ENCODE data around the gene BUB1B. TPM values are rescaled to one million over a fixed set of nuclear protein-coding genes. Genes with fewer than 3 reads are reported as not detected.

Gene BUB1B
- total RNA-seq, 1 experiment from 2014 or later = 83.2 TPM

GRCh38 chr15:40190591-40190990 is 29.7 kb downstream of the BUB1B start:
- Histone ChIP-seq H3K79me2 (ENCODE audit: insufficient read depth, low read length) (no peaks in the 10 kb centered on the region), H3K4me1 (ENCODE audit: insufficient read depth, low read length) (no peaks in the 10 kb centered on the region)
- TF ChIP-seq CTCF (conservative IDR thresholded peaks at IDR 0.05) = no peak

More at GRCh38 chr15:40190591-40190990, 29.7 kb downstream of the BUB1B start:
- H2BK12ac ChIP-seq (ENCODE audit: insufficient read length, low read depth, low read length) = no peak overlapping the region
- H3K23me2 ChIP-seq (ENCODE audit: insufficient read length, low read depth, low read length, poor library complexity, severe bottlenecking) = no peaks in the 10 kb centered on the region
- no peaks in the 10 kb centered on the region for H4K20me1 ChIP-seq (ENCODE audit: control insufficient read depth, insufficient read depth, insufficient read length)
- H3K4me1 Mint-ChIP-seq = no peaks in the 10 kb centered on the region
- H2BK5ac ChIP-seq (ENCODE audit: insufficient read length, low read length) = no peak overlapping the region
- H2BK120ac ChIP-seq (ENCODE audit: low read depth, low read length, poor library complexity, severe bottlenecking) = no peak overlapping the region
- H3K4me3 Mint-ChIP-seq = no peak overlapping the region
- H3K18ac ChIP-seq (ENCODE audit: insufficient read length, low read depth, low read length) = no peak overlapping the region
- H4K5ac ChIP-seq (ENCODE audit: insufficient read length, low read depth, low read length) = no peak overlapping the region
- H2AFZ ChIP-seq (ENCODE audit: low read length) = no peak overlapping the region
- H3K27me3 ChIP-seq (ENCODE audit: insufficient read depth, low read length) = no peaks in the 10 kb centered on the region
- H3K27me3 Mint-ChIP-seq (ENCODE audit: low read depth) = no peaks in the 10 kb centered on the region
- H2BK15ac ChIP-seq (ENCODE audit: low read depth, low read length) = no peak overlapping the region
- no peaks in the 10 kb centered on the region for H3K9me3 Mint-ChIP-seq
- no peak overlapping the region for H4K8ac ChIP-seq (replicated peaks; ENCODE audit: insufficient read length, low read depth, low read length)
- H3K56ac ChIP-seq (ENCODE audit: insufficient read length, low read depth, low read length) = no peak overlapping the region
- no peak overlapping the region for H3K4ac ChIP-seq (ENCODE audit: low read depth, low read length)
- no peak overlapping the region for H3K27ac ChIP-seq (ENCODE audit: insufficient read length, low read depth, low read length)
- no peak overlapping the region for H2BK20ac ChIP-seq (ENCODE audit: low read depth, low read length, poor library complexity, severe bottlenecking)
- no peak overlapping the region for H3K14ac ChIP-seq (ENCODE audit: insufficient read depth, low read length)
- H2AK5ac ChIP-seq (ENCODE audit: insufficient read length, low read length) = no peak overlapping the region
- H3T11ph ChIP-seq (ENCODE audit: low read length) = no peak overlapping the region
- H3K4me2 ChIP-seq (ENCODE audit: insufficient read depth, insufficient read length, low read length) = no peak overlapping the region
- WGBS (ENCODE audit: extremely low coverage, insufficient read length, low lambda C conversion rate) = no CpG with 5 or more reads among the region's 6 CpGs
- no peak for DNase-seq
- peaks cover 40 to 77% (median 73%) of the 10 kb centered on the region in 3 experiments; a peak in 6 of 7 replicates for H3K36me3 Mint-ChIP-seq (ENCODE audit: insufficient read depth in 1 of 3, low read depth in 3 of 3)
- no peak overlapping the region for H3K9ac ChIP-seq (ENCODE audit: extremely low read depth, insufficient read length, low read length)
- H3K27ac Mint-ChIP-seq = no peak overlapping the region
- H3K9me3 ChIP-seq (ENCODE audit: control insufficient read depth, low read depth, low read length) = no peaks in the 10 kb centered on the region
- H4K91ac ChIP-seq (ENCODE audit: insufficient read length, low read depth, low read length) = no peak overlapping the region
- H3K79me1 ChIP-seq (ENCODE audit: insufficient read depth, low read depth, low read length, poor library complexity, severe bottlenecking) = peaks cover 5% of the 10 kb centered on the region
- H3K23ac ChIP-seq (ENCODE audit: insufficient read length, low read depth, low read length) = no peak overlapping the region

All from H9 (cell line).